HG03159 (cell line): ENCODE data around the gene KRTAP10-7.
"Not testable (repeated sequence)": the region's sequence is repeated elsewhere in the genome, so short reads cannot be mapped to it uniquely, and the experiment has no call there.

Source experiments
- ATAC-seq: cut with Tn5 transposase; IDR thresholded peaks from one replicate; pipeline ENCODE4 v1.9.1; 2021; ENCODE audit warnings: mild to moderate bottlenecking, moderate library complexity; ENCODE audit not compliant: unreplicated experiment

Gene KRTAP10-7

GRCh38 chr21:44589586-44590305 is 10.7 kb upstream of the KRTAP10-7 start:
- ATAC-seq: no peak

GRCh38 chr21:44590311-44590721 is 10.1 kb upstream of the KRTAP10-7 start:
- no peak for ATAC-seq

GRCh38 chr21:44590897-44591800 is 9.2 kb upstream of the KRTAP10-7 start:
- ATAC-seq: not testable (repeated sequence)

GRCh38 chr21:44591801-44592130 is 8.6 kb upstream of the KRTAP10-7 start:
- not testable (repeated sequence) for ATAC-seq

GRCh38 chr21:44592446-44593311 is 7.7 kb upstream of the KRTAP10-7 start, which contains the start of gene KRTAP10-6:
Gene KRTAP10-6 (minus strand): TSS chr21:44592505. CDS start chr21:44592484, 21 bp downstream.
- ATAC-seq: no peak

GRCh38 chr21:44593598-44594405 is 6.6 kb upstream of the KRTAP10-7 start:
- ATAC-seq: no peak

GRCh38 chr21:44594406-44594916 is 5.9 kb upstream of the KRTAP10-7 start:
- no peak for ATAC-seq

GRCh38 chr21:44595524-44595923 is 4.9 kb upstream of the KRTAP10-7 start:
- no peak for ATAC-seq

GRCh38 chr21:44596068-44596725 is 4.2 kb upstream of the KRTAP10-7 start:
- no peak for ATAC-seq

- no peak for ATAC-seq
These were observed 2.3 kb upstream of the KRTAP10-7 start for GRCh38 chr21:44598061-44598460.

- ATAC-seq: no peak
These were observed 950 bp upstream of the KRTAP10-7 start for GRCh38 chr21:44599264-44600029.

- ATAC-seq: not testable (repeated sequence)
These were observed 694 bp downstream of the KRTAP10-7 start for GRCh38 chr21:44601091-44601490.

GRCh38 chr21:44601596-44602462 is 1.4 kb downstream of the KRTAP10-7 start:
- no peak for ATAC-seq

- no peak for ATAC-seq
These were observed 2.1 kb downstream of the KRTAP10-7 start for GRCh38 chr21:44602463-44602850.

GRCh38 chr21:44603109-44603875 is 2.9 kb downstream of the KRTAP10-7 start:
- no peak for ATAC-seq

- ATAC-seq: no peak
These were observed 3.5 kb downstream of the KRTAP10-7 start for GRCh38 chr21:44603911-44604310.

GRCh38 chr21:44606495-44606894 is 6.1 kb downstream of the KRTAP10-7 start:
- no peak for ATAC-seq
